Colonic mucosa (tissue), 4 donors: ENCODE measurements around the gene WDR20. TPM values are rescaled to one million over a fixed set of nuclear protein-coding genes. Genes with fewer than 3 reads are reported as not detected.
"Not testable (repeated sequence)": the region's sequence is repeated elsewhere in the genome, so short reads cannot be mapped to it uniquely, and the experiment has no call there.

Source experiments
- DNase-seq: peaks from one replicate; pipeline ENCODE4 v3.0.0-alpha.2; 2020
- H3K27ac ChIP-seq: fragments of 200-600 bp; one replicate; pipeline ENCODE4 v1.8.0; 2021
- H3K27me3 ChIP-seq: fragments of 200-600 bp; one replicate; pipeline ENCODE4 v1.8.0; 2021
- H3K36me3 ChIP-seq: fragments of 200-600 bp; one replicate; pipeline ENCODE4 v1.8.0; 2021
- H3K4me1 ChIP-seq: fragments of 200-600 bp; one replicate; pipeline ENCODE4 v1.8.0; 2021; ENCODE audit warnings: mild to moderate bottlenecking
- H3K4me3 ChIP-seq: fragments of 200-600 bp; one replicate; pipeline ENCODE4 v1.8.0; 2021
- H3K9ac ChIP-seq, 2 donors: one replicate each; pipeline ENCODE4 v1.7.0; 2013; ENCODE audit warnings: control low read depth in 2 of 2, low read depth in 2 of 2, low read length in 2 of 2
- H3K9me3 ChIP-seq: fragments of 200-600 bp; one replicate; pipeline ENCODE4 v1.8.0; 2021
- CTCF ChIP-seq: fragments of 200-600 bp; IDR thresholded peaks from one replicate; pipeline ENCODE4 v1.8.0; 2022; ENCODE audit warnings: antibody characterized with exemption, mild to moderate bottlenecking
- intact Hi-C: fragments of 100-400 bp; cut with DNase I; formaldehyde crosslinking; loops from one replicate; pipeline ENCODE4 v1.14.1; 2022
- total RNA-seq, 2 donors: library from RNA; stranded (reverse); fragmentation: NEBNext Ultra II Directional in 1 of 2; extraction: Animal tissue kit (Norgen Biotek cat#: 25700) in 1 of 2; gene quantifications; one replicate each; pipeline ENCODE4 v1.2.1, GENCODE V29; 2021
- donor health status: healthy.
- donor health status: DM: no; HTN: no; CAD: no.
- donor health status: DM: no; HTN: no; CAD: no.

The WDR20 gene
- total RNA-seq, 2 donors from 2014 or later: 30.0 to 31.2 TPM

GRCh38 chr14:102144914-102145313 is 5.2 kb downstream of the WDR20 start:
- Histone ChIP-seq H3K4me1 (peaks cover 6% of the 10 kb centered on the region), H3K9ac (no peak overlapping the region), H3K36me3 (no peaks in the 10 kb centered on the region), H3K4me3 (no peak overlapping the region), H3K27me3 (no peaks in the 10 kb centered on the region), H3K9me3 (no peaks in the 10 kb centered on the region), H3K27ac (no peak overlapping the region)
- no peak for TF ChIP-seq CTCF
- DNase-seq: no peak
- intact Hi-C loops: no loop called here

- intact Hi-C loops: no loop called here
- H3K9ac ChIP-seq: no peak overlapping the region
- no peak overlapping the region for H3K27ac ChIP-seq
- TF ChIP-seq CTCF: no peak
- H3K4me3 ChIP-seq: no peak overlapping the region
- DNase-seq: no peak
- H3K27me3 ChIP-seq: no peaks in the 10 kb centered on the region
- peaks cover 6% of the 10 kb centered on the region for H3K4me1 ChIP-seq
- H3K36me3 ChIP-seq: no peaks in the 10 kb centered on the region
- H3K9me3 ChIP-seq: no peaks in the 10 kb centered on the region
These were observed 5.7 kb downstream of the WDR20 start for GRCh38 chr14:102145395-102145794.

- intact Hi-C loops: no loop called here
These were observed 6.7 kb downstream of the WDR20 start for GRCh38 chr14:102146423-102146822.

GRCh38 chr14:102150083-102150482 is 10.4 kb downstream of the WDR20 start:
- Histone ChIP-seq H3K27me3 (no peaks in the 10 kb centered on the region), H3K27ac (no peak overlapping the region), H3K4me3 (no peak overlapping the region), H3K9ac (no peak overlapping the region), H3K9me3 (no peaks in the 10 kb centered on the region), H3K4me1 (peaks cover 3% of the 10 kb centered on the region), H3K36me3 (no peaks in the 10 kb centered on the region)
- no peak for TF ChIP-seq CTCF
- intact Hi-C loops: no loop called here
- no peak for DNase-seq

More at GRCh38 chr14:102146423-102146822, 6.7 kb downstream of the WDR20 start:
- Histone ChIP-seq H3K4me3 (no peak overlapping the region), H3K4me1 (peaks cover 3% of the 10 kb centered on the region), H3K36me3 (no peaks in the 10 kb centered on the region), H3K9me3 (no peaks in the 10 kb centered on the region), H3K9ac (no peak overlapping the region), H3K27ac (no peak overlapping the region), H3K27me3 (no peaks in the 10 kb centered on the region)
- TF ChIP-seq CTCF: no peak
- DNase-seq: no peak

- Histone ChIP-seq H3K27ac (no peak overlapping the region), H3K27me3 (no peaks in the 10 kb centered on the region), H3K36me3 (no peaks in the 10 kb centered on the region), H3K9ac (no peak overlapping the region), H3K4me3 (no peak overlapping the region), H3K4me1 (peaks cover 3% of the 10 kb centered on the region), H3K9me3 (no peaks in the 10 kb centered on the region)
- intact Hi-C loops: no loop called here
- TF ChIP-seq CTCF: no peak
- DNase-seq: no peak
These were observed 11.0 kb downstream of the WDR20 start for GRCh38 chr14:102150744-102151143.

- H3K9ac ChIP-seq, H3K27ac ChIP-seq: not testable (repeated sequence)
These were observed 11.7 kb downstream of the WDR20 start for GRCh38 chr14:102151411-102151810.

More at GRCh38 chr14:102151411-102151810, 11.7 kb downstream of the WDR20 start:
- H3K4me1 ChIP-seq, DNase-seq, intact Hi-C loops, H3K27me3 ChIP-seq, H3K4me3 ChIP-seq, H3K36me3 ChIP-seq, H3K9me3 ChIP-seq: not testable (repeated sequence)
